Adipocyte (in vitro differentiated cells): Measurements from ENCODE around the gene DPYSL4.

Experiments used
- DNase-seq: peaks from one replicate; pipeline ENCODE4 v3.0.0-alpha.2; 2015; ENCODE audit warnings: low read depth
- H3K27me3 ChIP-seq: replicated peaks from 2 replicates; pipeline ENCODE4 v1.7.0; 2013; ENCODE audit warnings: mild to moderate bottlenecking, low read length, moderate library complexity; ENCODE audit not compliant: control insufficient read depth, insufficient read depth
- H3K36me3 ChIP-seq: 2 replicates; pipeline ENCODE4 v1.7.0; 2013; ENCODE audit warnings: low read length, mild to moderate bottlenecking, moderate library complexity; ENCODE audit not compliant: control insufficient read depth, insufficient read depth, severe bottlenecking
- H3K4me1 ChIP-seq: 2 replicates; pipeline ENCODE4 v1.7.0; 2013; ENCODE audit warnings: mild to moderate bottlenecking, low read length, moderate library complexity; ENCODE audit not compliant: control insufficient read depth, insufficient read depth
- H3K4me3 ChIP-seq: 2 replicates; pipeline ENCODE4 v1.7.0; 2013; ENCODE audit warnings: mild to moderate bottlenecking, low read length, moderate library complexity
- H3K9ac ChIP-seq: 2 replicates; pipeline ENCODE4 v1.7.0; 2013; ENCODE audit warnings: mild to moderate bottlenecking, low read length, moderate library complexity
- H3K9me3 ChIP-seq: 2 replicates; pipeline ENCODE4 v1.7.0; 2013; ENCODE audit warnings: mild to moderate bottlenecking, low read length, moderate library complexity; ENCODE audit not compliant: control insufficient read depth

DPYSL4 gene

GRCh38 chr10:132201111-132201969, 14.6 kb downstream of the DPYSL4 start:
- Histone ChIP-seq H3K4me3 (no peak overlapping the region), H3K9me3 (no peaks in the 10 kb centered on the region), H3K4me1 (no peaks in the 10 kb centered on the region), H3K9ac (no peak overlapping the region), H3K27me3 (no peaks in the 10 kb centered on the region), H3K36me3 (peaks cover 3% of the 10 kb centered on the region)
- DNase-seq, result no peak

DNA sequence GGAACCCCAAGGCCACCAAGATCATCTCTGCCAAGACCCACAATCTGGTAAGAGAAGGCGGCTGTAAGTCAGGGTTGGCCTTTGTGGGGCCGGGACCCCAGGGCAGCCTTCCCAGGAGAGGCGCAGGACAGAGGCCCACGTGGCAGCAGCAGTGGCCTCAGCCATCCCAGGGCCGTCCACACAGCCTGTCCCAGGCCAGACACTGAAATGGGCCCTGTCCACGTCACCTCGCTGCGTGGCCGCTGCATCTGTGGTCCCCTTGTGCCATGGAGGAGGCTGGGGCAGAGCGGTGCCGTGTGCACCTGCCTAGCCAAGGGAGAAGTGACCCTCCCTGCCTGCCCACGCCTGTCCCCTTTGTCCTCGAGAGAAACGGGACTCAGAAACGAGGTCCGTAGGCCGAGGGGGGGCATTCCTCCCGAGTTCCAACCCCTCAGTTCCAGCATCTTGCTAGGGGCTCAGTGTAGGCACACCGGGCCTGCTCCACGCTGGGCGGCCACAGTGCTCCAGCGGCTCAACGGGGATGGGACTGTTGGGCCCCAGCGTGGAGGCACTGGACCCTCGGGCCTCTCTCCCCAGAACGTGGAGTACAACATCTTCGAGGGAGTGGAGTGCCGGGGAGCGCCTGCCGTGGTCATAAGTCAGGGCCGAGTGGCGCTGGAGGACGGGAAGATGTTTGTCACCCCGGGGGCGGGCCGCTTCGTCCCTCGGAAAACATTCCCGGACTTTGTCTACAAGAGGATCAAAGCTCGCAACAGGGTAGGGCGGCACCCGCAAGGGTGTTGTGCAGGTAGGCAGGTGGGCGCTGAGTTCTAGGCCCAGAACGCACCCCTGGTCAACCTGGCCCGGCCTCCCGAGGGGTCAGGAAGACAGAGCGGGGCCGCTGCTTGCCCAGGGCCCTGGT, 15.6 kb downstream of the DPYSL4 start:
- H3K27me3 ChIP-seq, result no peaks in the 10 kb centered on the region
- no peaks in the 10 kb centered on the region for H3K9me3 ChIP-seq
- H3K36me3 ChIP-seq, result peaks cover 3% of the 10 kb centered on the region
- no peak for DNase-seq
- H3K9ac ChIP-seq, result no peak overlapping the region
- no peak overlapping the region for H3K4me3 ChIP-seq
- no peaks in the 10 kb centered on the region for H3K4me1 ChIP-seq

DNA sequence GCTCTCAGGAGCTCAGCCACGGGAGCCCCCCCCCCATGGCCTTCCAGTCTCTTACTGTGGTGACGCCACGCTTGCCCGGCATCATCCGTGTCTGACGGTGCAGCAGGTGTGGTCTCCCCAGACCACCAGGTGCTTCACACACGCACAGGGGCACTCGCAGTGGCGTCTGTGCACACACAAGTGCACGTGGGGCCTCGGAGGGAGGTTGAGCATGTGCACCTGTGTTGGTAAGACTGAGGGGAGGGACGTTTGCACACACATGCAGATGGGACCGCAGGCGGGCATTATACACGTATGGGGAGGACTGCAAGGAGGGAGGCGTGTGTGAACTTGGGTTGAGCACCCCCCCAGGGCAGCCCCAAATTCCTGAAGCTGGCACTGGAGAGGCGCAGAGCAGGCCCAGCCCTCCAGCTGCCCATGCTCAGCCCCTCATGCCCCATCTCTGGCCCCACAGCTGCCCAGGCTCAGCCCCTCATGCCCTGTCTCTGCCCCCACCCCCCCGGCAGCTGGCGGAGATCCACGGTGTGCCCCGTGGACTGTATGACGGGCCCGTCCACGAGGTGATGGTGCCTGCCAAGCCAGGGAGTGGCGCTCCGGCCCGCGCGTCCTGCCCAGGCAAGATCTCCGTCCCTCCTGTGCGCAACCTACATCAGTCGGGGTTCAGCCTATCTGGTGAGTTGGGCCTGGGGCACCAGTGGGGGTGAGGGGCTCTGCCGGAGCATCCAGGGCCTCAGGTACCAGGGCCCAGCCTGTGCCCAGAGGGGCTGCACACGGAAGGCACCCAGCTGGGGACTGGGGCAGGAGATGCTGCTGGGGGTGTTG, 16.7 kb downstream of the DPYSL4 start:
- no peaks in the 10 kb centered on the region for H3K27me3 ChIP-seq
- H3K4me1 ChIP-seq, result no peaks in the 10 kb centered on the region
- DNase-seq, result no peak
- H3K9ac ChIP-seq, result no peak overlapping the region
- no peaks in the 10 kb centered on the region for H3K9me3 ChIP-seq
- H3K36me3 ChIP-seq, result peaks cover 3% of the 10 kb centered on the region
- H3K4me3 ChIP-seq, result no peak overlapping the region

DNA sequence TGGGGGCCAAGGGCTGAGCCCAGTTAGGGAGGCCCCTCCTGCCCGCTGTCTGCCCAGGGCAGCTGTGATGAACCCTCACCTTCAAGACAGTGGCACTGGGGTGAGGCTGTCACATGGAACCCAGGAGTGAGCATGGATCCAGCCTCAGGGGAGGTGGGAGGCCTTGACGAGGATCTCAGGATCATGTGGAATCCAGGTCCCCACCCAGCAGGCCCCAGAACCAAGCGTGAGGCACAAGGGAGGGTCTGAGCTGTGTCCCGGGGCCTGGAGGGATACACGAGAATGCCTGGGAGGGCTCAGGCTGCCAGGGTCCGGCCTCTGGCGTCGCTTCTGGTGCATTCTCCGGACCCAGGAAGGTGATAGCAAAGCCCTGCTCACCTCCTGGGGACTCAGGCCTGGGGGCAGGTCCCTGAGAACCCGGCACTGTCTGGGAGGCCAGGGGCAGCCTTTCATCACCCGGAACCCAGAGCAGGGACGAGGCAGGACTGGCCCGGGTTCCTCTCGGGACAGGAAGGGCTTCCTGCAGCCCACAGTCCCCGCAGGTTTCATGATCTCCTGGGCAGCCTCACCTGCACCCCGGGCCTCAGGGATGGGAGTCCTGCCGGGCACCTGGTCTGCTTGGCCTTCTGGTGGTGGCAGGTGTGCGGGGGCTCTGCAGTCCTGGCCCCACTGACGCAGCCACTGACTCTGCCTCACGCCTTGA, 17.5 kb downstream of the DPYSL4 start:
- H3K4me1 ChIP-seq, result no peaks in the 10 kb centered on the region
- H3K27me3 ChIP-seq, result no peaks in the 10 kb centered on the region
- H3K9ac ChIP-seq, result no peak overlapping the region
- H3K9me3 ChIP-seq, result no peaks in the 10 kb centered on the region
- H3K36me3 ChIP-seq, result peaks cover 3% of the 10 kb centered on the region
- DNase-seq, result no peak
- no peak overlapping the region for H3K4me3 ChIP-seq

DNA sequence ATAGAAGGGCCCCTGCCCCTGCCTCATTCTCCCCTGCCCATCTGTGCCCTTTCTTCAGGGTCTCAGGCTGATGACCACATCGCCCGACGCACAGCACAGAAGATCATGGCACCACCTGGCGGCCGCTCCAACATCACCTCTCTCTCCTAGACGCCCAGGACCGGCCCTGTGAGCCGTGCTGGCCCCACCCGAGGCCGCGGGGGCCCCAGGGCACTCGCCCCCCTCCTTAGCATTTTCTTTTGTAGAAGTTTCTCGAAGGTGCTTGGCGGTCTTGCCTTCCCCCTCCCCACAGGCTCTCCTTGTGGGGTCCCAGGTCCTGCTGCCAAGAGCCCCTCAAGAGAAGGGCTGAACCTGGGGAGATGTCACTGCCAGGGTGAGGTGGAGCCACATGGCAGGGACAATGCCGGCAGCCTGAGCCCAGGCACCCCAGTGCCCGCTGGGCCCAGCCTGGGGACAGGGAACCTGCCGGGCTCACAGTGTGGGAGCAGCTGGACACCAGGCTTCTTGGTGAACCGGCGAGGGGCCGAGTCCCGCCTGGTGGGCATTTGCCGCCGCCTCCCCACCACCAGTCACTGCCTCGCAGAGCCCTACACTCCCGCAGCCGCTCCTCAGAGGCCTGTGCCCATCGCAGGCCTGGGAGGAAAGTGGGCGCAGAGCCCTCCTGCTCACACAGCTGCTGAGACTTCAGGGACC, 18.2 kb downstream of the DPYSL4 start:
- no peak overlapping the region for H3K9ac ChIP-seq
- H3K36me3 ChIP-seq, result peaks cover 3% of the 10 kb centered on the region
- no peaks in the 10 kb centered on the region for H3K4me1 ChIP-seq
- no peak for DNase-seq
- H3K4me3 ChIP-seq, result no peak overlapping the region
- no peaks in the 10 kb centered on the region for H3K27me3 ChIP-seq
- no peaks in the 10 kb centered on the region for H3K9me3 ChIP-seq

DNA sequence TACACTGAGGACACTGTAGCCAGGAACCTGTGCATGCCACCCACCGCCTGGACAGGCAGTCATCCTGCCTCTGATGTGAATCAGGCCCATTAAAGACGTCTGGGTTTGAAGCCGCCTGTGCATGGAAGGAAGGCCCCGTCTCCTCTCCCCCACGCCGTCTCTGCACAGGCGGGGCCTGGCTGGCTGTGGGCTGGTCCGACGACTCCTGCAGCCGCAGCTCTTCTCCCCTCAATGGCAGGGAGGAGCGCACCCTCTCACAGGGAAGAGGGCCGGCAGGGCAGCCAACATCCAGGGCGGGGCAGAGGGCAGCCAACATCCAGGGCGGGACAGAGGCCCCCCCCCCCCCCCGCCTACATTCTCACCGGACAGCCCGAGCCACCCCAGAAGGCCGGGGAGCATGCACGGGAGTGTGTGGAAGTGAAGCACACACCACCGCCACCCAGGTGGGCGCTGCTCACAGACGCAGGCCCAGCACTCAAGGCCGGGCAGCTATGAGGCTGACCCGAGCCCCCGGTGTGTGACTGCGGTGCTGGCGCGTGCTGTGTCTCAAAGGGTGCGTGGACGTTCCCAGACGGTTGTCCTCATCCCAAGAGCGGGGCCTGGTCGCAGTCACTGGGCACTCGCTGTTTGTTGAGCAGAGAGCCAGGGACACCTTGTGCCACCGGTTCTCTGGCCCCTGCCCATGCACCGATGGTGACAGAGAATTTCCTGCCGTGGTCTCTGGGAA, 19.1 kb downstream of the DPYSL4 start:
- no peak for DNase-seq
- Histone ChIP-seq H3K9ac (no peak overlapping the region), H3K36me3 (peaks cover 3% of the 10 kb centered on the region), H3K9me3 (no peaks in the 10 kb centered on the region), H3K4me3 (no peak overlapping the region), H3K27me3 (no peaks in the 10 kb centered on the region), H3K4me1 (no peaks in the 10 kb centered on the region)

- H3K9ac ChIP-seq, result no peak overlapping the region
- H3K4me1 ChIP-seq, result no peaks in the 10 kb centered on the region
- no peaks in the 10 kb centered on the region for H3K27me3 ChIP-seq
- no peaks in the 10 kb centered on the region for H3K9me3 ChIP-seq
- DNase-seq, result no peak
- no peak overlapping the region for H3K4me3 ChIP-seq
- H3K36me3 ChIP-seq, result peaks cover 3% of the 10 kb centered on the region
Observed at GRCh38 chr10:132206377-132206745, 19.6 kb downstream of the DPYSL4 start.

DNA sequence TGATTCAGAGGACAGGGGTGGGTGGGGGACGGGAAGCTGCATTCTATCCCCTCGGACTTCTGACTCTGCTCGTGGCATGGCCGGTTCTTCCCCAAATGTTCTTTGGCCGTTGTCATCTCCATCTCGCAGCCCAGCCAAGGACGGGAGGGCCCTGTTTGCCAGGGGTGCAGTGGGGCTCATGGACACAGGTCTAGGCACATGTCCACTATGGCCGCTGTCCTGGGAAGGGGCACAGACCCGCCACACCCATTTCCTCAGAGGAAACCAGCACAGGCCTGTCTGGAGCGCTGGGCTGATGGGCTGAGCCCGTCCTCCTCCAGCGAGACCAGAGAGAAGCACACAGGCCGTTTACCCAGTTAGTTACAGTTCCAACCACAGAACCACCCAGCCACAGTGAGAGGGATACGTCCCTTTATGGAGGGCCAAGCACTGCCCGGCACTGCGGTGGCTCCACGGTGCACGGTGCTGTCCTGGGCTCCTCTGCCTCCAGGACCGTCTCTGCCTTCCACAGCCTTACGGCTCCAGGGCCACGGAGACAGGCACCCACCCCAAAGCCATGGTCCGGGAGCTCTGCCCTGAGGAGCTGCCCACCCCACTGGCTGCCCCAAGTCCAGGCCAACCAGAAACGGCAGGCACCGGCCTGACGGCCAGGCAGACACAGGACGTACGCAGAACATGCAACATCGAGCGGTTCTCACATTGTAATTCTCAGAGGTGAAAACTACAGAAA, 20.2 kb downstream of the DPYSL4 start:
- H3K9me3 ChIP-seq, result no peaks in the 10 kb centered on the region
- H3K4me3 ChIP-seq, result no peak overlapping the region
- peaks cover 3% of the 10 kb centered on the region for H3K36me3 ChIP-seq
- no peaks in the 10 kb centered on the region for H3K27me3 ChIP-seq
- no peaks in the 10 kb centered on the region for H3K4me1 ChIP-seq
- no peak overlapping the region for H3K9ac ChIP-seq
- DNase-seq, result no peak

DNA sequence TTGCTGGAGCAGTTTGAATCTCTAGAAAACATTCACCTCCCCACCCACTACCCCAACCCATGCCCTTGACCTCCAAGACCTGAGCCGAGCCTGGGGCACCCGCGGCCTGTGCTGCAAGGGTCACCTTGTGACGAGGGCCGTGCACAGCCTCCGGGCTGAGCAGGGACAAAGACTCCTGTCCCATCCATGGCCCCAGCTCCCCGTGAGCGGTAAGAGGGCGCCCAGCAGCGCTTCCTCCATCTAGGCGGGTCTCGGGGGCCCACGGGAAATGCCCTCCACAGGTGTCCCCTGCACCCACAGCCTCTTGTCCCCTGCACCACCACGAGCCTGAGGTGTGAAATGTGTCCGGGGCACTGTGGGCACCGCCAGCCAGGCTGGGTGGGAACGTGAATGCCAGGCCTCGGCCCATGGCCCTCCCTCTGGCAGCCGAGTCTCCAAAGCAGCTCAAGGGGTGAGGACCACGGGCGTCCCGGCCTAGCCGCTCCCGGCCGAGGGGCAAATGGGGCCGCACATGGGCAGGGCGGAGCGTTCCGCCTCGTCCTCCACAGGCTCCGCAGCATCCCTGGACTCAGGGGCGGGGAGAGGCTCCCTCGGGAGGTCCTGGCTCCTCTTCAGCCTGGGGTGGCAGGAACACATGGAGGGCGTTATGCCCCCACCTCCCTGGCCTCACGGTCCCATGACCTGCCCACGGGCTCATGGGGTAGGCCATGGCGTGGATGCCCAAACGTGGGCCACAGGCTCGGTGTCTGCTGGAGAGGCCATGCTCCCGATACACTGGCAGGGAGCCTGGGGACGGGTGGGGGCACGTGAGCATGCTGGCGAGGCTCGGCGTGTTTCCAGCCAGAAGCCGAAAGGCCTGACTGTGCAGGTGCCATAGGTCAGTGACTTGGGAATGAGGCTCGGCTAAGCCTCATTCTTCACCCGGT, 21.1 kb downstream of the DPYSL4 start:
- H3K9me3 ChIP-seq, result no peaks in the 10 kb centered on the region
- H3K36me3 ChIP-seq, result peaks cover 2% of the 10 kb centered on the region
- DNase-seq, result no peak
- no peaks in the 10 kb centered on the region for H3K27me3 ChIP-seq
- H3K4me1 ChIP-seq, result no peaks in the 10 kb centered on the region
- no peak overlapping the region for H3K9ac ChIP-seq
- no peak overlapping the region for H3K4me3 ChIP-seq
